Hepatocyte (in vitro differentiated cells): Measurements from ENCODE around the gene CYGB.

ENCODE experiments used
- CTCF ChIP-seq: fragments of 200-600 bp; sonication (generic); IDR thresholded peaks from 2 replicates; pipeline ENCODE4 v1.5.1; 2016; ENCODE audit warnings: antibody characterized with exemption, mild to moderate bottlenecking; ENCODE audit not compliant: poor library complexity
- EZH2phosphoT487 ChIP-seq: fragments of 200-600 bp; sonication (generic); IDR thresholded peaks from one replicate; pipeline ENCODE4 v1.6.1; 2018; ENCODE audit warnings: antibody characterized with exemption, mild to moderate bottlenecking, low read depth, moderate library complexity; ENCODE audit not compliant: unreplicated experiment, severe bottlenecking

- TF ChIP-seq CTCF (no peak), EZH2phosphoT487 (no peak)
These were observed 58.6 kb downstream of the CYGB start for GRCh38 chr17:76478730-76479514.
